GM18517 (cell line): ENCODE results near the gene LRTM1.

ENCODE experiments used
- ATAC-seq: cut with Tn5 transposase; IDR thresholded peaks from one replicate; pipeline ENCODE4 v1.9.1; 2021; ENCODE audit warnings: mild to moderate bottlenecking, moderate library complexity; ENCODE audit not compliant: unreplicated experiment

Gene LRTM1

DNA sequence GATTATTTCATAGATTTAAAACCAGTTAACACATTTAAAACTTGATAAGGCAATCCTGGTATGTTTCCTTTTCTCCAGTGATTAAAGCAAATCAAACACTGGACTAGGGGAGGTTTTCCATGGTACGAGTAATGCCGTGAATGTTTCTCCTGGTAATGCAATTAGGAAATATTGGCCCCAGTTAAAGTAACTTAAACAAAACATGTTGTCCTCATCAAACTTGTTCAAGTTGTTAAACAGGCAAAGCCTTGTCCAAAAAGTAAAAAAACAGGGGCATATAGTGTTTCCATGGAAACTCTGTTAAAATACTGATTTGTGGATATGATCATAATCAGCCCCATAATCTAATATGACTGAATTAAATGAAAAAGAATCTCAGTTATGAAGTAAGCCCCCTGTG is 13.1 kb upstream of the LRTM1 start:
- no peak for ATAC-seq

DNA sequence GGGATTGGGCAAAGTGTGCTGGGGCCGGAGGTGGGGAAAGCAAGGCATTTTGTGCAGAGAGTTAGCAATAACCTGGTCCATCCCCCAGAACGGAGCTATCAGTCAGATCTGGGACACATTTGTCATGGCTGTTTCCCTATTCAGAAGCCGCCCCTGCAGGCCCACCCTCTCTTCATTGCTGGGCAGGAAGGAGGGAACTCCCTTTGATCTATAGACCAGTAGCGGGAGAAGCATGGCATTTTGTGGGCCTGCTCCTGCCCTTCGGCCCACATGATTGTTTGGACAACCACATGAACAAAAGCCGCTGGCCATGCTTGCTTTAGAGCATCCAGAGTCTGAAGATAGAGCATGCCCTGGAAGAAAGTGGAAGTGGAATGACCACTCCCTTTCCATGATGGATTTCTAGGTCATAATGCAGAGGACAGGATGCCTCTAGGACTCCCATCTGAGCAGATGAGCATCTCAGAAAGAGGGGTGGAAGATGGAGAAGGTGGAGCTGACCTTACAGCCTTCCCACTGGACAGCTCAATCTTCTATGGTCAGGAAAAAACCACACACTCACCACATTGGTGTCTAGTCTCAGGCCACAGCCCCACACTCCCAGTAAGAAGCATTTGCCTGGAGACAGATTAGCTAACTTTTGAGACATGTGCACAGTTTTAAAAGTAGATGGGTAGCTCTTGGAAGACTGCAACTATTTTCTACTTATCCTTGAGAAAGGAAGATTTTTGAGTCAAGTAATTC is 11.9 kb upstream of the LRTM1 start:
- no peak for ATAC-seq

DNA sequence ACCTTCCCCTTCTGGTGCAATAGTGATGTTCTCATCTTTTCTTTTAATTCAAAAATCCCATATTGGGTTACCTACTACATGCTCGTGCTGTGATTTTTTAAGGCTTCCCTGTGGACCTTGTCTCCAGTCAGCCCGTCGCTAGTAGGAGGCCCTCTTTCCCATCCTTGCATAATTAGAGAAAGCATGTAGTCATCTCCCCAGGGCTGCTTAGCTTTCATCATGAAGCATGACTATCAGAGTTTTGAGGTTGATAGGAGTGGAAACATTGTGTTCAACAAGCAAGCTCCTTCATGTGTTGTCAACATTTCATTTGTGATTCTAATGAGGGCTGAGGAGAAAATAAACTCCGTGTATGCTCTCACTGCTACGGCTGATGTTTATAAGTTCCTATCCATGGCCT is 8.7 kb upstream of the LRTM1 start:
- no peak for ATAC-seq

DNA sequence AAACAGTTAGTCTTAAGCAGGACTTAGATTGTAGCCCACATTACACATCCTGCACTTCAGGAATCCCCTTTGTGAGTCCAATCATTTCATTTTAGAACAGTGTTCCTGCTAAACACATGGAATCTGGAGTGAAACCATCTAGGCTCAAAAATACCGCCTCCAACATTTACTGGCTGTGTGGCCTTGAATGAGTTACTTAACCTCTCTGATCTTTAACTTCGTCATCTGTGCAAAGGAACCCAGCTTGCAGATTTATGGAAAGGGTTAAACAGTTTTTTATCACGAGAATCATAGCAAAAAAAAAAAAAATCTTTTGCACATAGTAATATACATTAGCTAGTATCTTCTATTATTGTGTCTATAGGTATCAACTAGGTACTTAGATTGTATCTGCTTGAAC is 8.0 kb upstream of the LRTM1 start:
- ATAC-seq, result no peak

DNA sequence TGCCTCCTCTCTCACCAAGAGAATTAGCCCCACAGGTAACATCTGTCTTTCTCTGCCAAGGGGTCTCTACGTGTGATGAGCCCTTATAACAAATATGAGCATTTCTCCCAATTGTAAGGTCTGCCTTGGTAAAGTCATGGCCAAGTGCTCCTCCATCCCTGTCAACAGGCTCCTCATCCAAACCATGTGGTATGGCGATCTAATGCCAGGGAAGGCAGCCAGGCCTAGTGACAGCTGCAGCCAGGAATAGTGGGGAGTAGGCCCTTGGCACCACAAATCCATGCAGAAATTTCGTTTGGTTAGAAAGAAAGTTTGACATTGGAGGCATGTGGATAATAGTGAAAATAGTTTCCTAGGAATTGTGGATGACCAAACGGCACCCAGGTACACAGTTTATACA is 4.7 kb upstream of the LRTM1 start:
- ATAC-seq, result no peak

DNA sequence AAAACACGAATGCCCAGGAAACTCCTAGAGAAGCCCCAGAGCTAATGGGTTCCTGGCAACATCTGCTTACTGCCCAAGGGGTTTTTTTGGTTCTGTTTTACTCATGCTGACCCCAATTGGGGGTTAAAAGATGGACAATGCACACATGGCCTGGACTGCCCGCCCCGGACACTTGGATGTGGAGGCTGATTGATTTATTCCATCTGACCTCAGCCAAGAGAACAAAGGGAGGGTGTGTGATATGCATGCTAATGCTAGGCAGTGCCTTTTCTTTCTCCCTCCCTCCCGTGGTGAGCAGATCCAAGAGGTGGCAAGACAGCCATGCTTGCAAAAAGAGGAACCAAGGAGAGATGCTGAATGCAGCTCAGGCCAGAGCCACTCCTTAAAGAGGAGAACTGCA is 3.3 kb upstream of the LRTM1 start:
- ATAC-seq, result no peak

DNA sequence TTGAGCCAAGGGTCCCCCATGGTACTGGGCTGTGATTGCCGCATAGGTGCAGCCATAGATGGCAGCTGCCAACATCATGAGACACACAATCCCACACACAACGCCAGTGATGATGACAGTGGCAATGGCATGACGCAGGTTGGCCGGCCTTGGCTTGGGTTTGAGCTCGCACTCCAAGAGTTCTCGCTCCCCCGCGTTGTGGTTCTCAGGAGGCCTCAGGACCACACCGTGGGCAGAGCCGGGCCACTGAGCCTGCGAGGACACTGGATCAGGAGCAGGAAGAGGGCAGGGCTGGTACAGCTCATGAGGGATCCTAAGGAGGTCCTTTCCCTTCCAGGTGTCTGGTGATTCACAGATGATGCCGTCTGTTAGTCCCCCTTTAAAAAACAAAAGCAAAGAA is 9.3 kb downstream of the LRTM1 start:
- ATAC-seq, result no peak

DNA sequence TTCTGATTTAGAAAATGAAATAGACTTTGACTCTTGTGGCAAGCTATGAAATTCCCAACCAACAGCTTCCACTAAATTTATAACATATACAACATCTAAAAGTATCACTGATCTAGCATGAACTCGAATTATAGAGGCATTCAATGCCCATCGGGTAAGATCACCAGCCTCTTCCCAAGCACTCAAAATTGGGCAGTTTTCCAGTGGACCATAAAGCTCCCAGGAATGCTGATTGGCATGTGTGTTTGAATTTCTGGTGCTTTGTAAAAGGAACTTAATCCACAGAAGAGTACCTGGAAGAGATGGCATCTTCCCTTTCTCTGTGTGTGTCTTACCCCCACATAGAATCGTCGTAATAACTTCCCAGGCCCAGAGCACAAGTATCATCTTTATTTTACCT is 10.0 kb downstream of the LRTM1 start:
- no peak for ATAC-seq

DNA sequence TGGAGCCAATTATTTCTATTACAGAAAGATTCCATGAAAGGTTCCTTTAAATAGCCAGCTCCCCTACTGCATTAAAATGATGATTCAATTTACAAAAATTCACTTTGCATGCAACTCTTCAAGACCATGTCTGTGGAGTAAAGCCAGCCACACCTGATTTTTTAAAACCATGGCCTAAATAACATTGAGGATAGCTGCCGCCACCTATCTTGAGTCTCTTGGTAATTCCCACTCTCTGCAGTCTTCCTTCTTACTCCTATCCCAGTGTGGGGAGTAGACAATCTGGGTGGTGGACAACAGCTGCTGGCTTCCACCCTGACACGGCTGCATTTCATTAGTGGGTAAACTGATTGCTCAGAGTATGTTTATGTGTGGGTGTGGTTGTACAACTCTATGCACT is 10.7 kb downstream of the LRTM1 start:
- no peak for ATAC-seq

DNA sequence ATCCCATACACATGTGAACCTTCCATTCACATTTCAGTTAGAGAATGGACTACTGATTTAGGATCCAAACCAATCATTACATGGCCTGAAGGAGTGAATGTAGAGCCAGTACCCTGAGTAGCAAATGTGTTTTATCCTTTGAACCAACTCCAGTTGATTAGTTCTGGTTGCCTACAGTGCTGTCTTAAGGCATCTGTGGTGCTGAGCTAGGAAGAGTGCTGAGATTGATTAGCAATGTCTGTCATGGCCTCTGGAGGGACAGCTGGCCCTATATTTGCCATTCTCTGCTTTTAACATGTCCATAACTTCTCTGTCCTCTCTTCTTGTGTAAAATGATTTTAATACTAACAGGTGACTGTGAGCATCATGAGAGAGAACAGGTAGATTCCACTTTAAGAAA is 11.1 kb downstream of the LRTM1 start:
- ATAC-seq, result no peak

DNA sequence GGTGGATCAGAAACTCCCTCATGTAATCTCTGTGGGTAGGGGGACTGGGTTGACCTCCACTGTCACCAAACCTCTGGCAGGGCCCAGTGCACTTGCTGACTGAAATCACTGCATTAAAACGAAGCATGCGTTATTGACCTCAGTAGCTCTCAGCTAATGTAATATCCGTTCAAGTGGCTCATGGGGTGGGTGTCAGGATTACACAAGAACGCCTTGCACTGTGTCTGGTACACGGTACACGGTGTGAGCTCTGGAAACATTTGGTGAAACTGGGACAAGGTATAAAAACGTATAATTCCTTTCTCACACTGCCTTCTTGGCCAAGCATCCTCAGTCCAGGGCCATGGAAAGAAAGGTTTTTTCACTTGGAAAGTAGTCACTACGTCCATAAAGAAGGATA is 11.9 kb downstream of the LRTM1 start:
- no peak for ATAC-seq

DNA sequence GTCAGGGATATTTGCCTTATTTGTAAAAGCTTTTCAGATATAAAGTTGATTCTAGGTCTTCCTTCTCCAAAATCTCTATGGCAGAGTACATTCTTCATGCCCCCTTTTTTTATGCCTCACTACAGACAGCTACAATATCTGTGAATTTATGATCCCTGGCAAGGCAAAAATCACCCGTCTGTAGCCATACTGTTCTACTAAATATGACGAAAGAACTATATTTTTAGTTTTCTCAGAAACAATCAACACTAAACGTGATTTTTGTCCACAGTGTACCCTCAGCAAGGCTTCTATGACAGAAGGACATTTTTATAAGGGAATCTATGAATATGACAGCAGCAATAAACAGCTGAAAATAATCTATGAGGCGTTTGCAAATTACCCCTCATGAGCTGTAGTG is 12.7 kb downstream of the LRTM1 start:
- ATAC-seq, result no peak

DNA sequence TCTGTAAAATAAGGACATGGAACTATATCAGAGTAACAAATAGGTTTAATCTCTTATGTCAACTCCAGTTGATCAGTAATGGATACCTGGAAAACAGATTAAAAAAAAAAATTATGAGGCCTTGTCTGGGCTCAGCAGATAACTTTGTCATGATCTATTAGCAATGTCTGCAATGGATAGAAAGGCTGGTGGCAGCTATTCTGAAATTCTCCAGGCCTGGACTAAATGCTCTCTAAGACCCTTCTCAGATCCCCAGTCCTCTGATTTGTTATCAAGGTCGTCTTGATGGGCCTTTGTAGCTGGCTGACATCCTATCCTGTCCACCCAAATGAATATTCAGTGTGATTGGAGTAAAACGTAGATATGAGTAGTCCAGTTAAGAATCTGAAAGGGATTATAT is 13.7 kb downstream of the LRTM1 start:
- ATAC-seq, result no peak

DNA sequence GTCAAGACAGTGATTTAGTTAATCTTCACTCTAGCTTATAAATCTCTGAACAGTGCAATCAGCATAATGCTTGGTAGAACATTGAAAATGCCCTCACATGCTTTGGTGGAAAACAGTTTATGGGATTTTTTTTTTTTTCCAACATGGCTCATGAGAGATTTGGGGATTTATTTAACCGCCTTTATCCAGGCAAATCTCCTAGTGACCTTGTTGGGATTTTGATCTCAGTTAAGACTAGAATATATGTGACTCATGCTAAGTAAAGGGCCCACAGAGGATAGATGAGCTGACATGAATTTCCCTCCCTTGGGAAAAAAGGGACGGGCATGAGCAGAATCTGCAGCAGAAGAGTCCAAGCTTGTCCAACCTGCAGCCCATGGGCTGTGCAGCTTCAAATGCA is 18.7 kb downstream of the LRTM1 start:
- ATAC-seq, result no peak

DNA sequence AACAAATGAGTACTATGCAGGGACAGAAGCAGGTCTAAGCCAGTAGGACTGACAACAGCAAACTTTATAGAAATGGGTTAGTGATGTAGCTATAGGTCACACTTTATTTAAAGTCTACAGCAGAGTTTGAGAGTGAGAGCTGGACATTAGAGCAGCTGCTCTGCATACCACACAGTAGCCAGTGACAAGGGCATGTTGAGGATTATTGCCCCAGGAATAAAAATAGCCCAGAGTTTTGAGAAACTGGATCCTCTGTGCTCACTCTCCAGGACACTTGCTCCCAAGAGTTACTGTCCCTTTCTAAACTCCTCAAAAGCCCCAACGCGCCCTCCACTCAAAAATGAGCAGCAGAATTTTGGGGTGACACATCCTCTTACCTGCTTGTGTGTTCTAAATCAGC is 21.1 kb downstream of the LRTM1 start:
- no peak for ATAC-seq

DNA sequence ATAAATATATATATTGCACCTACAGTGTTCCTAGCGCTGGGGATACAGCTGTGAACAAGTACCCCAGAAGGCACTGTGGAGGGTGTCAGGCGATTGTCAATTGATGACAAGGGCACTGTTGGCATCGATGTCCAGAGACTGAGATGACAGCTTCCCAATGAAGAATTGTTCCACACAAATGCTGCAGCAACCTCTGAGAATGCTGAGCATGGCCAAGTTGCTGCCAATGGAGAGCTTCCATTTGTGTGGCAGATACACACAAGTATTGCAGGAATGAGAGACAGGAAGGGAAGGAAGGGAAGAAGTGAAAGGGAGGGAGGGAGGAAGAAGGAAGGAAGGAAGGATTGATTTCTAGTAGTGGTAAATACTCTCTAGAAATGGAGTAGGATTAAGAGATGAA is 21.9 kb downstream of the LRTM1 start:
- ATAC-seq, result no peak

DNA sequence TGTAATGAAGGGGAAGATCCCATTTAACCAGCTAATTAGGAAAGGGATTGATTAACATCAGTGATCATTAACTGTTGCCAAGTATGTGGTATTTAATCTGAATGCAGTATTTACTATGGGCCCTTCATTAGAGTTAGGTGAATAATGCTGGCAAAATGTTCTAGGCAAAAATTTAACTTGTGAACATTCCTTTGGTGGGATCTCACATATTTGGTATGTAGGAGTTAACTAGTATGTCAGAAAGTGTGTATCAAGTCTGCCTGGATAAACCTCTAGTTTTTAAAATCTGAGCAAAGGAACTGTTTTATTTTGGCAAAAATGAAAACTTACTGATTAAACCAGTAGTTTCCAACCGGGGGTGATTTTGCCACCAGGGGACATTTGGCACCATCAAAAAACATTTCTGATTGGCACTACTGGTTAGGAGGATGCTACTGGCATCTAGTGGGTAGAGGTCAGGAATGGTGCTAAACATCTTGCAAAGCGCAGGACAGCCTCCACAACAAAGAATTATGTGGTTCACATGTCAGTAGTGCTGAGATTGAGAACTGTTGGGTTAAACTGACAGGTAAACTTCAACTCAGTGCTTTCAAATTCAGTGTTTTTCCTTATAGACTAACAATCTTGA is 22.5 kb downstream of the LRTM1 start:
- no peak for ATAC-seq

DNA sequence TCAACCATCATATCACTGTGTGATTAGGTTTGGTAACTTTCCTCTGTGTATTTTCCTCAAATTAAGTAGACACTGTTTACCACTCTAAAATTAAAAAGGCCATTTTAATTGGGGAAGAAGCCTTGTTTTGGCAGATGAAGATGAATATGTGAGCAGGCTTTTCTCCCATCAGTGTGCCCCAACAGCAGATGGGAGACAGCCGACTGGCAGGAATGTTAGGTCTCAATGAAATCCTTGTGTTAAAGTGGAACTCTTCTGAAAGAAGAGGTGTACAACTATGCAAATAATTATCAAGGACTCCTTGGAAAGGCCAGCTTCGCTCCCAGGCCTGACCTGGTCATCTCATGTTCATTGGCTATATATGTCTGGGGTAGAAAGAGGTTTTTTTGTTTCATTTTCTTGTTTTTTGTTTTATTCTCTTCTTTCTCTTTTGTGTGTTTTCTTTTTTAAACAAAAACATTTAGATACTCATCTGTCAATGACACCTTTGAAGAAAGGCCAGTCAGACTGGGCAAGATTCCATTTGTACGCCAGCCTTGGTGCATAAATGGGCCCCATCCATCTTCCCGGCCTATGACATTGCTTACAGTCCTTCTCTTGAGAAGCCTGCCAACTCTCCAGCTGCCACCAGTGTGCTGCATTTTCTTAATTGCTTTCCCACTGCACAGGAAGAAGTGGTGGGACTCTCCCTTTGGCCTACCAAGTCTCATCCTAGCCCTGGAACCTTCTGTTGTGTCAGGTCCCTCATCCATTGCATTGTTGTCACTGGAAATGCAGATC is 25.8 kb downstream of the LRTM1 start:
- no peak for ATAC-seq

DNA sequence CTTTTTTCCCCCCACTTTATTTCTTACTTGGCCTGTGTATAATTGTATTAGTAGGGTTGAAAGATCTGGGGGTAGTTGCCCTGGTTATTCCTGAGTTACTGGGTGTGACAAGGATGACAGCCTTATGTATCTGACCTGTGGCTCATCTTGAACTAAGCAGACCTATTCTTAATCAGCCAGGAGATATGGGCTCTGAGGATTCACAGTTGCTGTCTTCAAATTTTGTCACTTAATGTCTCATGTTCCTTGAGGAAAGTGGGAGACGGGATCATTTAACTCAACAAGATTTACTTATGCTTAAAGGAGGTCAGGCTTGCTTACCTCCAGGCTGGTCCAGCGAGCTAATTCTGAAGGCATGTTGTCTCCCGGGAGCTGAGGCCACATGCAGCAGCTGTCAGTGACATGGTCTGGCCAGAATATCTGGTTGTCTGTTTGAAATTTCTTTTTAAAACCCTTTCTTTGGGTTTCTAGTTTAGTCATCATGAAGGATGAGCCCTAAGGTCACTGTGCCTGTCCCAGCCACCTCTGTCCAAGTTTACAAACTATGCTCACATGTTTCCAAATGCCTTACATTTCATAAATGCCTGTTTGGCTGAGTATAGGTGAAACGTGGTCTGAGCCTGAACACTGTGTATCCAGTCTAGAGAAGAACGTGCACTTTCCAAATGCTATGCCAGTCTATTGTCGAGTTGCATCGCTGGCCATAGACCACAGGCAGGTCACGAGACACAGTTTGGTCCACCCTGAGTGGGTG is 26.8 kb downstream of the LRTM1 start:
- ATAC-seq, result no peak

DNA sequence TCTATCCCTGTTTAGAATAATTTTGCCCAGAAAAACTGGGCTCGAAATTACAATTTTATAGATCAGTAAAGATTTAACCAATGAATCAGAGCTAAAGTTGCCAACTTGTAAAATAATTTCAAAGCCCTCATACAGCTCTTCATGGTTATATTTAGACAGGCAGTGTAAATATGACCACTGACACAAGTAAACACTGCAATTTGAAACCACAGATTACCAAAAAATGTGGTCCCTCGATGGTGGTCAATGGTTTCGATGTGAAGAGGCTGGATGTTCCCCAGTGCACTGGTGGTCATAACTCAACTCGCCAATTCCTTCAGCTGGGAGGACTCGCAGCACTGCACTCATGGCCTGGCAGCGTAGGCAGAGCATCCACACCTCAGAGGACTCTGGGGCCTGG is 28.6 kb downstream of the LRTM1 start:
- ATAC-seq, result no peak

DNA sequence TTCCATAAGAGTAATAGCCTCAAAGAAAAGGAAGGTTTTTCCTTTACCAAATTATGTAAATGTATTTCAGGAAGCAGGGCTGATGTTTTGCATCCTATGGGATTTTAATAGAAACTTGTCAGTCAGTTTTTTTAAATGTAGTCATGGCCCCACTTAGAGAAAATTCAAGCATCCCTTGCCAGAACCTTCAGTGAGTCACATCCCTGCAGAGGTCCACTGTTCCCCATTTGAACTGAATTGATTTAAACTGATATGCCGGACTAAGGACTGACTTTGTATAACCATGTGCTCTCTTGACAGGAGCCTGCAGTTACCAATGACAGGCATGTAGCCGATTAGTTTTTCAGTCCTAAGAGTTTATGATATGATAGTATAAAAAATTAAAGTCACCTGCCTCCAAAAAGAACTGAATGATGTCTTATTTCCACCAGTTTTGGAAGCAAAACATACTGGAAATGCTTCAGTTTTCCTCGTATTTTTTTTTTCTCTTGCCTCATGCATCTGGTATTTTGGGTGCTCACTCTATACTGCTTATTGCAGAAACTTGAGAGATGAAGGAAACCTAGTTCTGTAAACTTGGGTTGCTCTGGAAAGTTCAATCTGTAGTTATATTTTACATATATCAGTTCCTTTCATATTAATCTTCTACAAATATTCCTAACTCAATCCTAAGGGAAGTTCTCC is 30.7 kb downstream of the LRTM1 start:
- no peak for ATAC-seq
